K562 (cell line): Measurements from ENCODE around the gene FAM171A2. TPM values are rescaled to one million over a fixed set of nuclear protein-coding genes. Genes with fewer than 3 reads are reported as not detected.
A peak's percentile ranks its signal among the peaks of the same experiment; 100 is the strongest.

Source experiments
- PHF21A ChIP-seq: fragments of 450-650 bp; IDR thresholded peaks from 2 replicates; pipeline ENCODE4 v1.6.1; 2017; ENCODE audit warnings: low read depth, borderline replicate concordance
- TBP ChIP-seq: optimal IDR thresholded peaks from 2 replicates; pipeline ENCODE3; 2011; ENCODE audit warnings: low read depth, low read length, improper control_type of control experiment
- TEAD4 ChIP-seq, 2 experiments: sonication (generic) in 1 of 2; formaldehyde crosslinking in 1 of 2; IDR thresholded peaks; 2 replicates each; pipeline versions ENCODE4 v1.6.1 to v1.8.0; 2012 to 2022; ENCODE audit warnings: borderline replicate concordance in 1 of 2, inconsistent platforms in 1 of 2, low read length in 1 of 2, mild to moderate bottlenecking in 1 of 2, missing genetic modification reagents in 1 of 2
- WHSC1 ChIP-seq: IDR thresholded peaks from one replicate; pipeline ENCODE4 v1.6.1; 2012; ENCODE audit warnings: low read length, control low read depth, inconsistent platforms
- ZNF408 ChIP-seq: fragments of 250-450 bp; sonication (Bioruptor Pico); IDR thresholded peaks from 2 replicates; pipeline ENCODE4 v1.4.0; 2020; ENCODE audit warnings: low read depth, mild to moderate bottlenecking, moderate library complexity
- polyA plus RNA-seq, 8 experiments: library from polyadenylated mRNA; depleted of rRNA in 4 of 8; stranded (reverse) in 5 of 8; unstranded in 3 of 8; fragments of >200 nt; fragmentation: Nextera tagmentation in 2 of 8; fragmentation: Illumina TruSeq in 1 of 8; extraction: Ambion mirVana in 2 of 8; extraction: Trizol in 1 of 8; gene quantifications; 2 replicates each; pipeline versions ENCODE4 v1.2.1 to v1.2.3, GENCODE V29; 2011 to 2014; ENCODE audit warnings: inconsistent platforms in 1 of 8, missing spikeins in 1 of 8
- total RNA-seq, 7 experiments: library from RNA; depleted of rRNA in 6 of 7; stranded (reverse); fragments of >200 nt in 6 of 7; fragmentation: Illumina TruSeq in 2 of 7; extraction: Trizol in 2 of 7; gene quantifications; 2 replicates each; pipeline versions ENCODE4 v1.2.1 to v1.2.3, GENCODE V29; 2011 to 2021; ENCODE audit warnings: low replicate concordance in 1 of 7
- TF ChIP-seq, protein P1 (sequence below): sonication (generic); formaldehyde crosslinking; IDR thresholded peaks from 2 replicates; pipeline ENCODE4 v1.4.0; 2020; ENCODE audit warnings: mild to moderate bottlenecking, missing genetic modification reagents
- TF ChIP-seq, protein P2 (sequence below): fragments of 450-650 bp; IDR thresholded peaks from 2 replicates; pipeline ENCODE4 v1.6.1; 2016; ENCODE audit warnings: low read depth
- TF ChIP-seq, protein P3 (sequence below): IDR thresholded peaks from 2 replicates; pipeline ENCODE4 v1.6.1; 2011; ENCODE audit warnings: borderline replicate concordance, low read depth, mild to moderate bottlenecking, moderate library complexity, low read length; ENCODE audit not compliant: insufficient read depth, poor library complexity, severe bottlenecking
- TF ChIP-seq, protein P4 (sequence below): IDR thresholded peaks from 2 replicates; pipeline ENCODE4 v1.6.1; 2014; ENCODE audit warnings: antibody characterized with exemption
- TF ChIP-seq, protein P5 (sequence below): fragments of 250-450 bp; sonication (Bioruptor Pico); IDR thresholded peaks from 2 replicates; pipeline ENCODE4 v1.6.1; 2021; ENCODE audit warnings: mild to moderate bottlenecking

FAM171A2 gene
- total and polyA plus RNA-seq, 9 of the 15 experiments (the other 6 are each of a cell fraction or from before 2014, with no cell fraction given) = 0.10 to 10.2 (median 2.0) TPM; not detected in 1

DNA sequence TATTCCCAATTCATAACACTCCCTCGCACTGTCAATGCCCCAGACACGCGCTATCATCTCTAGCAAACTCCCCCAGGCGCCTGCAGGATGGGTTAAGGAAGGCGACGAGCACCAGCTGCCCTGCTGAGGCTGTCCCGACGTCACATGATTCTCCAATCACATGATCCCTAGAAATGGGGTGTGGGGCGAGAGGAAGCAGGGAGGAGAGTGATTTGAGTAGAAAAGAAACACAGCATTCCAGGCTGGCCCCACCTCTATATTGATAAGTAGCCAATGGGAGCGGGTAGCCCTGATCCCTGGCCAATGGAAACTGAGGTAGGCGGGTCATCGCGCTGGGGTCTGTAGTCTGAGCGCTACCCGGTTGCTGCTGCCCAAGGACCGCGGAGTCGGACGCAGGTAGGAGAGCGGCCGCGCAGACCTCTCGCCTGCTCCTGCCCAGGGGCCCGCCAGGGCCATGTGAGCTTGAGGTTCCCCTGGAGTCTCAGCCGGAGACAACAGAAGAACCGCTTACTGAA, 18.7 kb downstream of the FAM171A2 start, which contains the start of gene GRN (continued):
- TF ChIP-seq, protein P1, sequence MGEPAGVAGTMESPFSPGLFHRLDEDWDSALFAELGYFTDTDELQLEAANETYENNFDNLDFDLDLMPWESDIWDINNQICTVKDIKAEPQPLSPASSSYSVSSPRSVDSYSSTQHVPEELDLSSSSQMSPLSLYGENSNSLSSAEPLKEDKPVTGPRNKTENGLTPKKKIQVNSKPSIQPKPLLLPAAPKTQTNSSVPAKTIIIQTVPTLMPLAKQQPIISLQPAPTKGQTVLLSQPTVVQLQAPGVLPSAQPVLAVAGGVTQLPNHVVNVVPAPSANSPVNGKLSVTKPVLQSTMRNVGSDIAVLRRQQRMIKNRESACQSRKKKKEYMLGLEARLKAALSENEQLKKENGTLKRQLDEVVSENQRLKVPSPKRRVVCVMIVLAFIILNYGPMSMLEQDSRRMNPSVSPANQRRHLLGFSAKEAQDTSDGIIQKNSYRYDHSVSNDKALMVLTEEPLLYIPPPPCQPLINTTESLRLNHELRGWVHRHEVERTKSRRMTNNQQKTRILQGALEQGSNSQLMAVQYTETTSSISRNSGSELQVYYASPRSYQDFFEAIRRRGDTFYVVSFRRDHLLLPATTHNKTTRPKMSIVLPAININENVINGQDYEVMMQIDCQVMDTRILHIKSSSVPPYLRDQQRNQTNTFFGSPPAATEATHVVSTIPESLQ (CRISPR knock-in tag) = 0 out of 2 replicates have a peak, but pooled peaks have one; percentile 32
- TF ChIP-seq, protein P2, sequence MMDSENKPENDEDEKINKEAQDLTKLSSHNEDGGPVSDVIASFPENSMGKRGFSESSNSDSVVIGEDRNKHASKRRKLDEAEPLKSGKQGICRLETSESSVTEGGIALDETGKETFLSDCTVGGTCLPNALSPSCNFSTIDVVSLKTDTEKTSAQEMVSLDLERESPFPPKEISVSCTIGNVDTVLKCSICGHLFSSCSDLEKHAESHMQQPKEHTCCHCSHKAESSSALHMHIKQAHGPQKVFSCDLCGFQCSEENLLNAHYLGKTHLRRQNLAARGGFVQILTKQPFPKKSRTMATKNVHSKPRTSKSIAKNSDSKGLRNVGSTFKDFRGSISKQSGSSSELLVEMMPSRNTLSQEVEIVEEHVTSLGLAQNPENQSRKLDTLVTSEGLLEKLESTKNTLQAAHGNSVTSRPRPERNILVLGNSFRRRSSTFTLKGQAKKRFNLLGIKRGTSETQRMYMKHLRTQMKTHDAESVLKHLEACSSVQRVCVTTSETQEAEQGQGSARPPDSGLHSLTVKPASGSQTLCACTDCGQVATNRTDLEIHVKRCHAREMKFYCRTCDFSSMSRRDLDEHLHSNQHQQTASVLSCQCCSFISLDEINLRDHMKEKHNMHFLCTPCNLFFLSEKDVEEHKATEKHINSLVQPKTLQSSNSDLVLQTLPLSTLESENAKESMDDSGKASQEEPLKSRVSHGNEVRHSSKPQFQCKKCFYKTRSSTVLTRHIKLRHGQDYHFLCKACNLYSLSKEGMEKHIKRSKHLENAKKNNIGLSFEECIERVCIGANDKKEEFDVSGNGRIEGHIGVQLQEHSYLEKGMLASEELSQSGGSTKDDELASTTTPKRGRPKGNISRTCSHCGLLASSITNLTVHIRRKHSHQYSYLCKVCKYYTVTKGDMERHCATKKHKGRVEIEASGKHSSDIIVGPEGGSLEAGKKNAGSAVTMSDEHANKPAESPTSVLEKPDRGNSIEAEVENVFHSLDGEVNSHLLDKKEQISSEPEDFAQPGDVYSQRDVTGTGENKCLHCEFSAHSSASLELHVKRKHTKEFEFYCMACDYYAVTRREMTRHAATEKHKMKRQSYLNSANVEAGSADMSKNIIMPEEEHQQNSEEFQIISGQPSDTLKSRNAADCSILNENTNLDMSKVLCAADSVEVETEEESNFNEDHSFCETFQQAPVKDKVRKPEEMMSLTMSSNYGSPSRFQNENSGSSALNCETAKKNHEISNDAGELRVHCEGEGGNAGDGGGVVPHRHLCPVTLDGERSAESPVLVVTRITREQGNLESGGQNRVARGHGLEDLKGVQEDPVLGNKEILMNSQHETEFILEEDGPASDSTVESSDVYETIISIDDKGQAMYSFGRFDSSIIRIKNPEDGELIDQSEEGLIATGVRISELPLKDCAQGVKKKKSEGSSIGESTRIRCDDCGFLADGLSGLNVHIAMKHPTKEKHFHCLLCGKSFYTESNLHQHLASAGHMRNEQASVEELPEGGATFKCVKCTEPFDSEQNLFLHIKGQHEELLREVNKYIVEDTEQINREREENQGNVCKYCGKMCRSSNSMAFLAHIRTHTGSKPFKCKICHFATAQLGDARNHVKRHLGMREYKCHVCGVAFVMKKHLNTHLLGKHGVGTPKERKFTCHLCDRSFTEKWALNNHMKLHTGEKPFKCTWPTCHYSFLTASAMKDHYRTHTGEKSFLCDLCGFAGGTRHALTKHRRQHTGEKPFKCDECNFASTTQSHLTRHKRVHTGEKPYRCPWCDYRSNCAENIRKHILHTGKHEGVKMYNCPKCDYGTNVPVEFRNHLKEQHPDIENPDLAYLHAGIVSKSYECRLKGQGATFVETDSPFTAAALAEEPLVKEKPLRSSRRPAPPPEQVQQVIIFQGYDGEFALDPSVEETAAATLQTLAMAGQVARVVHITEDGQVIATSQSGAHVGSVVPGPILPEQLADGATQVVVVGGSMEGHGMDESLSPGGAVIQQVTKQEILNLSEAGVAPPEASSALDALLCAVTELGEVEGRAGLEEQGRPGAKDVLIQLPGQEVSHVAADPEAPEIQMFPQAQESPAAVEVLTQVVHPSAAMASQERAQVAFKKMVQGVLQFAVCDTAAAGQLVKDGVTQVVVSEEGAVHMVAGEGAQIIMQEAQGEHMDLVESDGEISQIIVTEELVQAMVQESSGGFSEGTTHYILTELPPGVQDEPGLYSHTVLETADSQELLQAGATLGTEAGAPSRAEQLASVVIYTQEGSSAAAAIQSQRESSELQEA = no peak
- no peak for TF ChIP-seq WHSC1
- TF ChIP-seq, protein P3, sequence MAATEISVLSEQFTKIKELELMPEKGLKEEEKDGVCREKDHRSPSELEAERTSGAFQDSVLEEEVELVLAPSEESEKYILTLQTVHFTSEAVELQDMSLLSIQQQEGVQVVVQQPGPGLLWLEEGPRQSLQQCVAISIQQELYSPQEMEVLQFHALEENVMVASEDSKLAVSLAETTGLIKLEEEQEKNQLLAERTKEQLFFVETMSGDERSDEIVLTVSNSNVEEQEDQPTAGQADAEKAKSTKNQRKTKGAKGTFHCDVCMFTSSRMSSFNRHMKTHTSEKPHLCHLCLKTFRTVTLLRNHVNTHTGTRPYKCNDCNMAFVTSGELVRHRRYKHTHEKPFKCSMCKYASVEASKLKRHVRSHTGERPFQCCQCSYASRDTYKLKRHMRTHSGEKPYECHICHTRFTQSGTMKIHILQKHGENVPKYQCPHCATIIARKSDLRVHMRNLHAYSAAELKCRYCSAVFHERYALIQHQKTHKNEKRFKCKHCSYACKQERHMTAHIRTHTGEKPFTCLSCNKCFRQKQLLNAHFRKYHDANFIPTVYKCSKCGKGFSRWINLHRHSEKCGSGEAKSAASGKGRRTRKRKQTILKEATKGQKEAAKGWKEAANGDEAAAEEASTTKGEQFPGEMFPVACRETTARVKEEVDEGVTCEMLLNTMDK = no peak
- TF ChIP-seq PHF21A = peak; percentile 93
- TF ChIP-seq, protein P4, sequence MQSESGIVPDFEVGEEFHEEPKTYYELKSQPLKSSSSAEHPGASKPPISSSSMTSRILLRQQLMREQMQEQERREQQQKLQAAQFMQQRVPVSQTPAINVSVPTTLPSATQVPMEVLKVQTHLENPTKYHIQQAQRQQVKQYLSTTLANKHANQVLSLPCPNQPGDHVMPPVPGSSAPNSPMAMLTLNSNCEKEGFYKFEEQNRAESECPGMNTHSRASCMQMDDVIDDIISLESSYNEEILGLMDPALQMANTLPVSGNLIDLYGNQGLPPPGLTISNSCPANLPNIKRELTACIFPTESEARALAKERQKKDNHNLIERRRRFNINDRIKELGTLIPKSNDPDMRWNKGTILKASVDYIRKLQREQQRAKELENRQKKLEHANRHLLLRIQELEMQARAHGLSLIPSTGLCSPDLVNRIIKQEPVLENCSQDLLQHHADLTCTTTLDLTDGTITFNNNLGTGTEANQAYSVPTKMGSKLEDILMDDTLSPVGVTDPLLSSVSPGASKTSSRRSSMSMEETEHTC = peak; percentile 67; the same call in 1 of the 2 replicates
- TF ChIP-seq TBP = peak; percentile 52
- TF ChIP-seq, protein P5, sequence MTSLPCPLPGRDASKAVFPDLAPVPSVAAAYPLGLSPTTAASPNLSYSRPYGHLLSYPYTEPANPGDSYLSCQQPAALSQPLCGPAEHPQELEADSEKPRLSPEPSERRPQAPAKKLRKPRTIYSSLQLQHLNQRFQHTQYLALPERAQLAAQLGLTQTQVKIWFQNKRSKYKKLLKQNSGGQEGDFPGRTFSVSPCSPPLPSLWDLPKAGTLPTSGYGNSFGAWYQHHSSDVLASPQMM (CRISPR knock-in tag) = no peak
- no peak for TF ChIP-seq ZNF408 (CRISPR knock-in tag)
- TF ChIP-seq TEAD4 (IDR thresholded peaks at IDR 0.05; ENCODE audit: low read length) = peak; percentile 68
- TF ChIP-seq TEAD4 (CRISPR knock-in tag; IDR thresholded peaks at IDR 0.05; ENCODE audit: borderline replicate concordance) = peak; percentile 60; the same call in 1 of the 2 replicates
